A549 (cell line): Measurements from ENCODE around the gene MAP3K5.

Experiments
- JUNB ChIP-seq: fragments of >200 bp; sonication (Bioruptor Twin); formaldehyde crosslinking; IDR thresholded peaks from 2 replicates; pipeline ENCODE4 v1.6.1; 2016
- PHF8 ChIP-seq: fragments of 200-600 bp; sonication (generic); IDR thresholded peaks from 2 replicates; pipeline ENCODE4 v1.6.1; 2016; ENCODE audit warnings: low read depth, mild to moderate bottlenecking, antibody characterized with exemption, moderate library complexity, borderline replicate concordance
- POLR2A ChIP-seq: IDR thresholded peaks from 2 replicates; pipeline ENCODE4 v1.6.1; 2012; ENCODE audit warnings: mild to moderate bottlenecking, low read length
- RCOR1 ChIP-seq: fragments of 150-350 bp; IDR thresholded peaks from 2 replicates; pipeline ENCODE4 v1.6.1; 2014; ENCODE audit warnings: antibody characterized with exemption, low read length, low read depth
- REST ChIP-seq: fragments of 200-600 bp; sonication (generic); IDR thresholded peaks from 2 replicates; pipeline ENCODE4 v1.6.1; 2016; ENCODE audit warnings: antibody characterized with exemption, mild to moderate bottlenecking, moderate library complexity
- RNF2 ChIP-seq: fragments of 200-600 bp; sonication (generic); IDR thresholded peaks from 2 replicates; pipeline ENCODE4 v1.6.1; 2016; ENCODE audit warnings: low read depth, mild to moderate bottlenecking, antibody characterized with exemption, moderate library complexity, borderline replicate concordance
- SMC3 ChIP-seq: fragments of >200 bp; sonication (Bioruptor Twin); formaldehyde crosslinking; IDR thresholded peaks from 3 replicates; pipeline ENCODE4 v1.6.1; 2018; ENCODE audit warnings: inconsistent platforms
- SREBF2 ChIP-seq: fragments of 450-650 bp; IDR thresholded peaks from 2 replicates; pipeline ENCODE4 v1.6.1; 2014; ENCODE audit warnings: mild to moderate bottlenecking, moderate library complexity
- TF ChIP-seq, protein P1 (sequence below): IDR thresholded peaks from 2 replicates; pipeline ENCODE4 v1.6.1; 2012

- TF ChIP-seq POLR2A (no peak), JUNB (no peak), RNF2 (no peak), REST (no peak), SMC3 (no peak), SREBF2 (no peak), PHF8 (no peak), RCOR1 (no peak)
- TF ChIP-seq, protein P1, sequence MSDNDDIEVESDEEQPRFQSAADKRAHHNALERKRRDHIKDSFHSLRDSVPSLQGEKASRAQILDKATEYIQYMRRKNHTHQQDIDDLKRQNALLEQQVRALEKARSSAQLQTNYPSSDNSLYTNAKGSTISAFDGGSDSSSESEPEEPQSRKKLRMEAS = no peak
These were observed 134.6 kb downstream of the MAP3K5 start for GRCh38 chr6:136657666-136658065.
